DND-41 (cell line): ENCODE data around the gene EYS.

Experiments used
- EZH2 ChIP-seq: IDR thresholded peaks from 3 replicates; pipeline ENCODE4 v1.6.1; 2012; ENCODE audit warnings: borderline replicate concordance, low read depth, mild to moderate bottlenecking, moderate library complexity, low read length, inconsistent platforms; ENCODE audit not compliant: severe bottlenecking
- TF ChIP-seq, protein P1 (sequence below): IDR thresholded peaks from 2 replicates; pipeline ENCODE4 v1.5.1; 2012; ENCODE audit warnings: borderline replicate concordance, low read length, moderate library complexity, mild to moderate bottlenecking; ENCODE audit not compliant: poor library complexity, severe bottlenecking; ENCODE audit errors: extremely low read depth

DNA sequence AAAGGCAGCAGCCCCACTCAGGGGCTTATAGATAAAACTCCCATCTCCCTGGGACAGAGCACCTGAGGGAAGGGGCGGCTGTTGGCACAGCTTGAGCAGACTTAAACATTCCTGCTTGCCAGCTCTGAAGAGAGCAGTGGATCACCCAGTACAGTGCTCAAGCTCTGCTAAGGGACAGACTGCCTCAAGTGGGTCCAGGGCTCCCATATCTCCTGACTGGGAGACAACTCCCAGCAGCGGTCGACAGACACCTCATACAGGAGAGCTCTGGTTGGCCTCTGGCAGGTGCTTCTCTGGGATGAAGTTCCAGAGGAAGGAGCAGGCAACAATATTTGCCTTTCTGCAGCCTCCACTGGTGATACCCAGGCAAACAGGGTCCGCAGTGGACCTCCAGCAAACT lies 810.1 kb downstream of the EYS start:
- TF ChIP-seq EZH2, result no peak
- TF ChIP-seq, protein P1, sequence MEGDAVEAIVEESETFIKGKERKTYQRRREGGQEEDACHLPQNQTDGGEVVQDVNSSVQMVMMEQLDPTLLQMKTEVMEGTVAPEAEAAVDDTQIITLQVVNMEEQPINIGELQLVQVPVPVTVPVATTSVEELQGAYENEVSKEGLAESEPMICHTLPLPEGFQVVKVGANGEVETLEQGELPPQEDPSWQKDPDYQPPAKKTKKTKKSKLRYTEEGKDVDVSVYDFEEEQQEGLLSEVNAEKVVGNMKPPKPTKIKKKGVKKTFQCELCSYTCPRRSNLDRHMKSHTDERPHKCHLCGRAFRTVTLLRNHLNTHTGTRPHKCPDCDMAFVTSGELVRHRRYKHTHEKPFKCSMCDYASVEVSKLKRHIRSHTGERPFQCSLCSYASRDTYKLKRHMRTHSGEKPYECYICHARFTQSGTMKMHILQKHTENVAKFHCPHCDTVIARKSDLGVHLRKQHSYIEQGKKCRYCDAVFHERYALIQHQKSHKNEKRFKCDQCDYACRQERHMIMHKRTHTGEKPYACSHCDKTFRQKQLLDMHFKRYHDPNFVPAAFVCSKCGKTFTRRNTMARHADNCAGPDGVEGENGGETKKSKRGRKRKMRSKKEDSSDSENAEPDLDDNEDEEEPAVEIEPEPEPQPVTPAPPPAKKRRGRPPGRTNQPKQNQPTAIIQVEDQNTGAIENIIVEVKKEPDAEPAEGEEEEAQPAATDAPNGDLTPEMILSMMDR, result no peak
